Stimulated activated CD8-positive, alpha-beta memory T cell treated with anti-CD3 and anti-CD28 coated beads, Interleukin-15, amount 100 ng/mL, for 48 hours (primary cell): ENCODE measurements around the gene PUM1.
A peak's percentile ranks its signal among the peaks of the same experiment; 100 is the strongest.

Experiments
- DNase-seq, 2 donors: peaks; one replicate each; pipeline ENCODE4 v3.0.0-alpha.2; 2020; ENCODE audit warnings: low read depth in 2 of 2

Gene PUM1

DNA sequence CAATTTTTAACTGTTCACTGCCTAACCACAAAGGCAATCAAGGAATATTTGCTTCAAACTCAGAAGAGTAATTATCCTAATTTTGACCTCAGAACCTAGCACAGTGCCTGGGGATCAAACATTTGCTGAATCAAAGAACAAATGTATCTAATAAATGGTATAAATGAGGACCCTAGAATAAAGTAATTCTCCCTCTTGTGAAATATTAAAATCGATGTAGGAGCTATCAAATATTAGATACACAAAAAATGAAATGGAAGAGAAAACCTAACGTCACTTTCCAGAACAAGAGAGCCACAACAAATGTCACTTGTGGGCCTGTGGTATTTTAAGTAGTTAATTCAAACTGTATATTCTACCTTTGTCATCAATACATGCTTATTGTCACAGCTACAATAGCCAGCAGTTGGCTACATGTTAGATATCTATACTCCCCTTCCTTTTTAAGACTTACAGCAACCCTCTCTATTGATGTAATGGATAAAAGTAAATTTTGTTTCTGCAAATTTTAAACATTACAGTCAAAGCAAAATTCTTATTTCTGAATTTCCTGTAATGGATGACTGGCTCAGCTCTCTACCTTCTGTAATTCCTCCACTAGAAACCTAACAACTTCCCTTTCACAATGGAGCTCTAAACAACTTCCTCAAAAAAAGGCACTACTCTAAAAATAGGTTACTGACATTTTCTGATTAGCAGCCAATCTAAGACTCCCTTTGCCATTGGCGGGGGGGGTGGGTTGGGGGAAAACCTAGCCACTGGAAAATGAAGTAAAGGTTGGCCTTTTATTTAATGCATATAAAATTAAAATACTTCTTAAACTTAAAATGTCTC, 37.6 kb downstream of the PUM1 start:
- DNase-seq = no peak

GRCh38 chr1:31022259-31022658, 43.3 kb downstream of the PUM1 start:
- no peak for DNase-seq

DNA sequence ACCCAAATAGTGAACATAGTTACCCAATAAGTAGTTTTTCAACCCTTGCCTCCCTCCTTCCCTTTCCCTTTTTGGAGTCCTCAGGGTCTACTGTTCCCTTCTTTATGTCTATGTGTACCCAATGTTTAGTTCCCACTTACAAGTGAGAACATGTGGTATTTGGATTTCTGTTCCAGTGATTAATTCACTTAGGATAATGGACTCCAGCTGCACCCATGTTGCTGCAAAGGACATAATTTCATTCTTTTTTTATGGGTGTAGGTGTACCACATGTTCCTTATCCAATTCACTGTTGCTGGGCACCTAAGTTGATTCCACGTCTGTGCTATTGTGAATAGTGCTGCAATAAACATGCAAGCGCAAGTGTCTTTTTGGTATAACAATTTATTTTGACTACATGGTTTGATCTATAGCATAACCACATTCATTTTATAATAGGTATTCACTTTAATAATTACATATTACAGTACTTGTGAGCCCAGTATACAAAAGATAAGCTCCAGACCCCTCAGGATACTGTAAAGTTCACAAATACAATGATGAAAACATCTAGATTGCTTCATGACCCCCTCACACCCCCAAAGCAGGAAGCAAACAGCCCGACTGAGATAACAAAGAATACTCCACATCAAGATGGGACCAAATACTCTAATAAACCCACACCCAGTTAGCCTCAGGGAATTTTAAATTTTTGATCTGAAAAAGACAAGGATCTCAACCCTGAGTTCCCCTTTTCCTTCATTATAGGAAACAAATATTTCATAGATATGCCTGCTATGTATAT, 45.3 kb downstream of the PUM1 start:
- DNase-seq = no peak

DNA sequence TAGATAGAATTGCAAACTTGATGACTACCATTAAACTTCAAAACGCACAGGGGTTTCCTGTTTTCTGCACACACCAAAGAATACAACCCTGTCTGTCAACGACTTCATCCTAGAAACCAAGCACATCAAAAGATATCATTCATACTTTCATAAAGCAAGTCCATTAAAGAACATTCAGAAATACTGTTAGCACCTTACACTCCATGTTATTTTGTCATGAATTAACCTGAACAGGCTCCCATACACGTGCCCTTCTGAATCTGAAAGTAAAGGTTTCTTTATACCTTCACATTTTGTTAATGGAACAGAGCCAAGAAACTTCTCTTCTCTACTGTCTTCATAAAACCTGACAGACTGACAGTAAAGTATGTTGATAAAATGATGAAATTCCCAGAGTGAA, 46.1 kb downstream of the PUM1 start:
- DNase-seq = no peak

DNA sequence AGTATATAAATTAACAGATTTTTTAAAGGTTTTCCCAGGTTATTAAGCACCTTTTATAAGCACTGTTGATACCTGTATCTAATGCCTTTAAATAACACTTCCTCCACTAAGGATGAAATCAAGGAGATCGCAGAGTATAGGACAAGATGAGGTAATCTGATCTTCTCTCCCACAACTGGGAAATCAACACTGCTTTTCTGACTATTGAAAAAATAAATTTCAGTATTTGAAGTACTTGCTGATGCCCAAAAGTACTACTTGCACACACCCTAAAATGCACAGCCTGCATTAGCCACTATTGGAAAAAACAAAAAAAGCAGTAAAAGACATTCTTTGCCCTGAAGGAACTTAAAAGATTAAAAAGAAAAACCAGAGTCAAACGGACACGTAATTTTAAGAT, 48.6 kb downstream of the PUM1 start:
- DNase-seq = no peak

- no peak for DNase-seq
These were observed 52.2 kb downstream of the PUM1 start for GRCh38 chr1:31013187-31013864.

DNA sequence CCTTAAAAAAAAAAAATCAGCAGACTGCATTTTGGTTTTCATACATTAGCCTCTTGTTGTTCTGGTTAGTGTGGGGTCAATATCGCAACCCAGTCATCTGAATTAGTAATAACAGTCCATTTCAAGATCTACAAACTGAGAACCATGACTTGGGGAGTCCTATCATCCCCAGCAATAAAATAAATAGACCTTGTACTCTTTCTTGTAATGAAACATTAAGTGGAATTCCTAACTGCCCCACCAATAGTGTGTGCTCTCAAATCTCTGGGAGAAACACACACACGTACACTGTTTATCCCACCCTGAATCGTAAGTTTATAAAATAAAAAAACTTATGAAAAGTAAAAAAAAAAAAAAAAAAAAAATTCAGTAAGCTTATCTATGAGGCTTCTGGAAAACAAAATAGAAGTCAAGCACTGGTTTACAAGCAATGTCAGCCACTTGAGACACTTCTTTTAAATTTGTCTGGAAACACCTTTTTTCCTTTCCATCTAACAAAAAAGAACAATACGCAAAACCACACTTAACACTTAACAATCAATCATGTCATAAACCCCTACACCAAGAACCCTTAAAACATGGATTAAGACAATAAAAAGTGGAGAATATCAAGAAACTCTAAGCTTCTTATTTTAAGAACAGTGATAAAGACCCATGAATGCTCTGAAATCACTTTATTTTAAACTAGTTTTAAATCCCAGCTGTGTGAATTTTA, 53.1 kb downstream of the PUM1 start:
- DNase-seq = no peak

DNA sequence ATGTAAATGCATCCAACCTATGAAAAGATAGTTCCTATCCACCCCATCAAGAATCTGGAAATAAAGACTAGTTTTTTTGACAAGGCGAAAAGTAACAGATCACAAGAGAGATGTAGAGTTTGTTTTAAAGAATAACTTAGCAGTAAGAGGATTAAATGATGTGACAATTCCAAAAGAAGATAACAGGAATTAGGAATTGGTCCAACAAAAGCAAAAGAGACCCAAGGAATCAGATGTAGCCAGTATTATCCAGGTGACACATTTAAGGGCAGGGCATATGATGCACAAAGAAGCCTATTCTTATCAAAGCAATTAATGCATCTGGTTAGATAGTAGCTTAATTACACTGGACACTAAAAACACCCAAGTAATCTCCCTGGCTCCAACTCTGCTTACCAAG, 53.8 kb downstream of the PUM1 start:
- DNase-seq = no peak

GRCh38 chr1:31010086-31010989, 55.2 kb downstream of the PUM1 start:
- DNase-seq = peak in 1 of 2 donors; percentile 12

GRCh38 chr1:31007462-31007991, 58.0 kb downstream of the PUM1 start:
- DNase-seq = no peak

DNA sequence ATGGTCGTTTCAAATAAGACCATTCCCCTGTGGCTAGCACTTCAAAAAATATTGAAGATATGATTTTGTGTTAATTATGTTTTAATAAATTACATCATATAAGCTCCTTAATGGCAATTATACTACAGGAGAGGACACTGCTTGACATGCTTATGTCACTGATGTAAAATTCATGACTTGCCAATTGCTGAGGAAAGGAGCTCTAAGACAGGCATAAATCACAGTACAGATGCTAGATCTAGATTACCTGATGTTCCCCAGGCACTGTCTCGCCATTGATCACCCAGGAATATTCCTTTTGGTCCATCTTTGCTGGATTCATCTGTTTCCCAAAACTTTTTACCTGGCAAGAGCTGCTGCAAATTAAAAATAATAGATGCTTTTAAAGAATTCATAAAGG, 58.8 kb downstream of the PUM1 start:
- no peak for DNase-seq

GRCh38 chr1:31005617-31006166, 59.8 kb downstream of the PUM1 start:
- DNase-seq = no peak

DNA sequence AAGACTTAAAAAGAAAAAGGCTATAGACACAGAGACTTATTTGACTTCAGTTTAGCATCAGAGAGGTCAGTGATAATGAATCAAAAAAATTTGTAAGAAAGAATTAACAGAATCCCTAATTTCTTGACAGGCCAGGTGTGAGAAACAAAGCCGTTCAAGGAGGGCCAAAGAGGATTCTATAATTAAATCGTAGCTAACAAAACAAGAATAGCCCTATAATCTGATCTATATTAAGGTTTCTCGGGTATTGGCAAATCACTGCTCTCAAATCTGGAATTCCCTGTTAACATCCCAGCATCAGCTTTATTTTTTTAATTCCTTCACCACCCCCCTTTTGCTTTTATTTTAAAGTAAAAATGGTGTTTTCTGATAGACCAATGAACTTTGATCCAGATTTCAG, 60.3 kb downstream of the PUM1 start:
- no peak for DNase-seq

GRCh38 chr1:31004231-31004621, 61.3 kb downstream of the PUM1 start:
- DNase-seq = no peak

DNA sequence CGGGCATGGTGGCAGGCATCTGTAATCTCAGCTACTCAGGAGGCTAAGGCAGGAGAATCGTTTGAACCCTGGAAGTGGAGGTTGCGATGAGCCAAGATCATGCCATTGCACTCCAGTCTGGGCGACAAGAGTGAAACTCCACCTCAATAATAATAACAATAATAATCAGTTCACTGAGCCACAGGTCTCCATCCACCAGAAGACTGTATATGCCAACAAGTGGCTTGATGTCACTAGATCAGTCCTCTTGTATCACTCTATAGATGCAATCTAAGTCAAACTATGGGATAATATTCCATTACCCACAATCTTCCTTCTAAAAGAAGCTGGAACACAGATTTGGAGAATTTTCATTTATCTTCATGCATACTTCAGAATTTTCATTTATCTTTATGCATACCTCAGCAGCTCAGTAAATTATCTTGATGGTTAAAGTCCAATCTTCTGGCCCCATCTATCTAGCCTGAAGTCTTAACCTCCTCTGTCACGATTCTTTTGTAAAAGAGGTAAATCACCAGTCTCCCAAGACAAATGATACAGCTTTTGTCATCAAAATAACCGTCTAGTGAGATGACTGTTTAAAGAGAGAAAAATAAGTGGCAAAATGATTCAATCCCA, 61.8 kb downstream of the PUM1 start:
- no peak for DNase-seq

- DNase-seq = no peak
These were observed 65.2 kb downstream of the PUM1 start for GRCh38 chr1:31000301-31000700.

DNA sequence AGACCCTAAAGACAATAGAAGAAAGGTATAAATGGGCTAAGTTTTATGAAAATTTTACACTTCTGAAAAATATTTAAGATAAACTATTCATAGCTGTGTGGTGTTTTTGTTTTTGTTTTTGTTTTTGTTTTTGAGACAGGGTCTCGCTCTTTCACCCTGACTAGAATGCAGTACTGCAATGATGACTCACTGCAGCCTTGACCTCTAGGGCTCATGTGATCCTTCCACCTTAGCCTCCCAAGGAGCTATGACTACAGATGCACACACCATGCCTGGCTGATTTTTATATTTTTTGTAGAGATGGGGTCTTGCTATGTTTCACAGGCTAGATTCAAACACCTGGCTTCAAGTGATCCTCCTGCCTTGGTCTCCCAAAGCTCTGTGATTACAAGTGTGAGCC, 66.6 kb downstream of the PUM1 start:
- DNase-seq = no peak

DNA sequence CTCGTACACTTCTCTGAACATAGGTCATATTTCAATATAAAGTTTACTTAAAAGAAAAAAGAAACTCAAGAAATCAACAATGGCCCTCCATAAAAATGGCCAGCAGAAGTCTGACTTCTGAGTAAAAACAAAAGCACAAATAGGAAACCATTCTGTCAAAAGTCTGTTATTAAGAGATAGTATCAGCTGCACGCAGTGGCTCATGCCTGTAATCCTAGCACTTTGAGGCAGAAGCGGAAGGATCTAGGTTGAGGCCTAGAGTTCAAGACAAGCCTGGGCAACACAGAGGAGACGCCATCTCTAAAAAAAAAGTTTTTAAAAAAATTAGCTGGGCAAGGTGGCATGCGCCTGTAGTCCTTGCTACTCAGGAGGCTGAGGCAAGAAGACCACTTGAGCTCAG, 67.3 kb downstream of the PUM1 start:
- DNase-seq = no peak

GRCh38 chr1:30997463-30998057, 68.0 kb downstream of the PUM1 start:
- no peak for DNase-seq
